HEK293 (cell line): ENCODE data around the gene P2RY6.

Experiments
- CTCF ChIA-PET: fragments of 350-600 bp; formaldehyde crosslinking; extraction: SDS; loops from one replicate; lab custom pipeline; 2021; ENCODE audit warnings: antibody characterized with exemption; lab: Yijun Ruan, JAX
- POLR2A ChIA-PET: fragments of 300-600 bp; formaldehyde crosslinking; extraction: SDS; loops from one replicate; lab custom pipeline; 2020; ENCODE audit warnings: antibody characterized with exemption, inconsistent platforms; lab: Yijun Ruan, JAX
- H3K27ac ChIP-seq: fragments of 200-500 bp; sonication (Bioruptor generic); 2 replicates; pipeline ENCODE4 v1.5.1; 2014; ENCODE audit warnings: low read depth, low read length, control low read depth, inconsistent platforms; ENCODE audit errors: extremely low read depth
- H3K36me3 ChIP-seq, 2 experiments: fragments of 200-500 bp in 1 of 2; sonication (Bioruptor generic) in 1 of 2; 1 replicate in 1 of 2; 2 replicates in 1 of 2; pipeline ENCODE4 v1.5.1; 2014 to 2017; ENCODE audit warnings: inconsistent platforms in 2 of 2, low read length in 2 of 2; ENCODE audit not compliant: control insufficient read depth in 2 of 2, insufficient read depth in 1 of 2
- H3K4me1 ChIP-seq: fragments of 200-500 bp; sonication (Bioruptor generic); 2 replicates; pipeline ENCODE4 v1.5.1; 2014; ENCODE audit warnings: mild to moderate bottlenecking, low read length, inconsistent platforms; ENCODE audit not compliant: control insufficient read depth, insufficient read depth
- H3K4me3 ChIP-seq: 2 replicates; pipeline ENCODE4 v1.5.1; 2011; ENCODE audit warnings: low read depth, mild to moderate bottlenecking, control low read depth, low read length, moderate library complexity
- H3K9me3 ChIP-seq: fragments of 200-500 bp; sonication (Bioruptor generic); 2 replicates; pipeline ENCODE4 v1.5.1; 2014; ENCODE audit warnings: low read depth, low read length, inconsistent platforms; ENCODE audit not compliant: control insufficient read depth, insufficient read depth
- BCL6B ChIP-seq: fragments of 450-650 bp; formaldehyde crosslinking; IDR thresholded peaks from 2 replicates; pipeline ENCODE4 v1.5.1; 2017; ENCODE audit warnings: missing biosample characterization, missing genetic modification characterization
- GLIS1 ChIP-seq: fragments of 450-650 bp; formaldehyde crosslinking; IDR thresholded peaks from 2 replicates; pipeline ENCODE4 v1.5.1; 2016; ENCODE audit warnings: missing biosample characterization, missing genetic modification characterization
- OVOL3 ChIP-seq: fragments of 450-650 bp; formaldehyde crosslinking; IDR thresholded peaks from 2 replicates; pipeline ENCODE4 v1.5.1; 2016; ENCODE audit warnings: missing biosample characterization, missing genetic modification characterization
- PRDM6 ChIP-seq: fragments of 450-650 bp; formaldehyde crosslinking; IDR thresholded peaks from 2 replicates; pipeline ENCODE4 v1.5.1; 2017; ENCODE audit warnings: missing biosample characterization, missing genetic modification characterization
- RBAK ChIP-seq: fragments of 450-650 bp; formaldehyde crosslinking; IDR thresholded peaks from 2 replicates; pipeline ENCODE4 v1.5.1; 2016; ENCODE audit warnings: missing biosample characterization, missing genetic modification characterization
- TSHZ1 ChIP-seq: fragments of 450-650 bp; formaldehyde crosslinking; IDR thresholded peaks from 2 replicates; pipeline ENCODE4 v1.5.1; 2016; ENCODE audit warnings: missing biosample characterization, missing genetic modification characterization, borderline replicate concordance
- YY1 ChIP-seq: fragments of 450-650 bp; formaldehyde crosslinking; IDR thresholded peaks from 2 replicates; pipeline ENCODE4 v1.5.1; 2018; ENCODE audit warnings: missing biosample characterization, missing genetic modification characterization
- ZNF133 ChIP-seq: fragments of 450-650 bp; formaldehyde crosslinking; IDR thresholded peaks from 2 replicates; pipeline ENCODE4 v1.5.1; 2016; ENCODE audit warnings: missing biosample characterization, missing genetic modification characterization
- ZNF2 ChIP-seq: fragments of 450-650 bp; formaldehyde crosslinking; IDR thresholded peaks from 2 replicates; pipeline ENCODE4 v1.5.1; 2016; ENCODE audit warnings: missing biosample characterization, missing genetic modification characterization
- ZNF521 ChIP-seq: fragments of 450-650 bp; formaldehyde crosslinking; IDR thresholded peaks from 2 replicates; pipeline ENCODE4 v1.5.1; 2017; ENCODE audit warnings: missing biosample characterization, mild to moderate bottlenecking, missing genetic modification characterization
- ZNF585B ChIP-seq: fragments of 450-650 bp; formaldehyde crosslinking; IDR thresholded peaks from 2 replicates; pipeline ENCODE4 v1.5.1; 2016; ENCODE audit warnings: missing biosample characterization, missing genetic modification characterization
- ZNF629 ChIP-seq: fragments of 450-650 bp; formaldehyde crosslinking; IDR thresholded peaks from 2 replicates; pipeline ENCODE4 v1.5.1; 2017; ENCODE audit warnings: missing biosample characterization, missing genetic modification characterization
- ZNF747 ChIP-seq: fragments of 450-650 bp; formaldehyde crosslinking; IDR thresholded peaks from 2 replicates; pipeline ENCODE4 v1.5.1; 2016; ENCODE audit warnings: missing biosample characterization, missing genetic modification characterization
- ZSCAN18 ChIP-seq: fragments of 450-650 bp; formaldehyde crosslinking; IDR thresholded peaks from 2 replicates; pipeline ENCODE4 v1.5.1; 2016; ENCODE audit warnings: missing biosample characterization, missing genetic modification characterization

P2RY6 gene

GRCh38 chr11:73268671-73269271 is 3.4 kb upstream of the P2RY6 start (continued):
- TF ChIP-seq ZSCAN18 = no peak
- no peak for TF ChIP-seq ZNF521
- no peak for TF ChIP-seq ZNF133 (tag by site-specific recombination)

- H3K4me3 ChIP-seq = no peak overlapping the region
- TF ChIP-seq ZNF747 (tag by site-specific recombination) (no peak), BCL6B (tag by site-specific recombination) (no peak), ZNF585B (no peak), PRDM6 (tag by site-specific recombination) (no peak), TSHZ1 (tag by site-specific recombination) (no peak), YY1 (no peak), RBAK (tag by site-specific recombination) (no peak), ZNF629 (no peak), GLIS1 (no peak), ZNF2 (tag by site-specific recombination) (no peak), OVOL3 (tag by site-specific recombination) (no peak)
- H3K4me1 ChIP-seq = no peaks in the 10 kb centered on the region
- H3K9me3 ChIP-seq = no peaks in the 10 kb centered on the region
- ChIA-PET POLR2A (no interaction called here), CTCF (interaction anchor here (1.0 to 5.7 kb wide), 3 partner anchors 20 to 86 kb away, joined by 3 to 25 read pairs (median 4); no protein-coding TSS in a partner anchor)
- no peaks in the 10 kb centered on the region for H3K36me3 ChIP-seq
- no peak overlapping the region for H3K27ac ChIP-seq
Observed at GRCh38 chr11:73269459-73270015, 2.6 kb upstream of the P2RY6 start.
